Esophagus mucosa (tissue), 1 donor: ENCODE measurements around the gene GPAM. TPM values are rescaled to one million over a fixed set of nuclear protein-coding genes. Genes with fewer than 3 reads are reported as not detected.
"Not testable (repeated sequence)": the region's sequence is repeated elsewhere in the genome, so short reads cannot be mapped to it uniquely, and the experiment has no call there.

ENCODE experiments used
- ATAC-seq: fragments of 200-7000 bp; cut with Tn5 transposase; one replicate; pipeline ENCODE4 v1.9.1; 2020
- total RNA-seq: library from RNA; stranded (reverse); gene quantifications from one replicate; pipeline ENCODE4 v1.2.4, GENCODE V29; 2023
- donor health status: DM: yes; HTN: yes; CAD: no.

Gene GPAM
- total RNA-seq, 1 donor from 2014 or later, result 3.8 TPM

DNA sequence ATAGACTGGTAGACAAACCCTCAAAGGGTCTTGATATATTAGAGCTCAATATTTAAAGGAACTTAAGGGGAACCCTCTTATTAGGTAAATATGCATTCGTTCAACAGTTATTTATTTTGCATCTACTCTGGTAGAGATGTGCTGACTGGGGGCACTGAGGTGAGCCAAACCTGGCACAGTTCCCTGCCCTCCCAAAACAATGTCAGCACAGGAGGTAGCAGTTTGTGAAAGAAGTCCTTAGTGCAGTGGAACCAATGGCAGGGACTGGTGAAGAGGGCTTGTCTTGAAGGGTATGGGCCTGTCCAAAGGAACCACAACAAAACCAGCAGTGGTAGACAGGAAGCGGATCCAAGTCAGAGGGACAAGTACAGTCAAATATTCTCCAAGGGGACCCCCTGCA lies 32.6 kb upstream of the GPAM start:
- no peak for ATAC-seq

DNA sequence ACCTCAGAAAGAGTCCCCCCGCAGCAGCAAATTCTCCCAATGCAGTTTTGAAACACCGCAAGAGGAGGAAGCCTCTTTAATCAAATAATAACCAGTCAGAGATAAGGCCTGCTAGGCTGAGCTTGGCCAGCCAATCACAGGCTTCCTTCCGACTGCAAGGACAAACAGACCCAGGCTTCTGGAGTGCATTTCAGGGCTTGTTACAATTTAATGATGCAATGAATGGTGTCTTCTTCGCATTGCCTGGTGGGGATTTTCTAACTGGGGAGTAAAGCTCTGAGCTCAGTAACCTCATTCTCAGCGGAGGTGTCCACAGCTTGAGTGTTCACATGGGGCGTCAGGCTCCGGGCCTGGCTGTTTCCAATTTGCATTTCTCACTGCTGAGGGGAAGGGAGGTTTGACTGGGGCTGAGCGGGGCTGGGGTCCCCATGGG lies 31.8 kb upstream of the GPAM start:
- no peak for ATAC-seq

DNA sequence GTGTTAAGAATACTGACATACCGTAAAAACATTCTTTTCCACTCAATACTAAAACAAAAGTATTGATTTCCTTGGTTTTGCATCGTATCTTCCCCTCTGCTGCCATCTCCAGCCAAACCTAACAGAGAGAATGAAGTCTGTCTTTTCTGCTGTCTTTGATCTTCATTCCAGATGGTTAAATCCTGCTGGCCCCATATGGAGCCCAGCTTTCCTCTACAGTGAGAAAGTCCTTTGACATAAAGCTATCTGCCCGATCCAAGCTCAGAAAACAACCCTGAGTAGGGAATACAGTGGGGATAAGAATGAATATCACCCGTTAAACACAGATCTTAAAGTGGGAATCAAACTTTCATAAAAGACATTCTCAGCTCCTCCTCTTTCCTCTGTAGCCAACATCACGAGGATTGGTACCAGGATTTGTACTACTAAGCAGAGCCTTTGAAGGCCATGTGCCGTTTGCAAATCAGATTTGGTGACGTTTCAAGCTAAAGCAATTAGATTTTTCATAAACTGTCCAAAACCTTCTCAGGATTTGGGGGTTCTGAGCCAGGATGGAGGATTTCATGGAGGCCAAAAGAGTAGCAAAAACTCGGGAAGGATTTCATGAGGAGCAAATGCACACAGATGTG lies 30.8 kb upstream of the GPAM start:
- ATAC-seq, result no peak

DNA sequence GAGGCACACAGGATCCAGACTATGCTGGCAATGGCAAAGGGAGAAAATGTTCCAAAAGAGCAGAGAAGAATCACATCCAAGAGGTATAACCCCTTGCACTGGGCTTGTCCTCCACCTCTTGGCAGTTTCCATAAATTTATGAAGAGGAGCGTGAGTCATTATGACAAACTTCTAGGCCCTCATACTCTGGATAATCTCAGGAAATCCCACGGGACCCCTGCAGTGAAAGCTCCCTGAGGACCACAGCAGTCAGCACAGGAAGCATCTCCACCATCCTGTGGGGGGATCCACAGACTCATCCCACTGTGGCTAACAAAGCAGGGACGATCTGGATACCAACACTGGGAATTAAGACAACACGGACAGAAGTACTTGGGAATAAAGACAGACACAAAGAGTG lies 30.3 kb upstream of the GPAM start:
- no peak for ATAC-seq

DNA sequence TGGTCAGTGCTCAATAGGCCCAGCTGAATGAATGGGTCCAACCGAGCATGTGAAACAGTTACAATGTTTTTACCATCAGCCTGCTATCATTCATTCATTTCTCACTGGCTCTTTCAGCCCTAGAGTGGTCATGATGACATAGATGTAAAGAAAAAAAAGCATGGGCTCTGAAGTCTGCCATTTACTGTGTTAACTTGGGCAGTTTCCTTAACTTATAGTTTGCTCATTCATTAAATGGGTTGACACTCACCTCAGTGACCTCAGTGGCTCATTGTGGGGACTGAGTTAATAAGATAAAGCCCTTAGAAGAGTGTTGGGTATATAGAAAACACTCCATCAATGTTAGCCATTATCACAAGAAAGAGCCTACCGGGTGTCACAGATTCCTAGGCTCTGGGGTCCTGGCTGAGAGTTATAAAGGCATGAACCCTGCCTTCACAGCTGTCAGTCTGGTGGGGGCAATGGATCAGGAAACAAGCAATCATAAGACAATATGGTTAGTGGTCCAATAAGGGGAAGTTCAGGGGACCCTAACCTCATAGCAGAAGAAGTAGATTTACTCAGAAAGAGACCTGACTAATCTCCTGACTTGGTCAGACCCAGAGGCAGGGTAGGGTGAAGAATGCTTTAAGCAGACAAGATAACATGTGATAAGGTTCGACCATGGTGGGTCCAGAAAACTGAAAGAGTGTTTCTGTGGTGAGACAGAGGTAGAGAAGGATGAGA lies 29.7 kb upstream of the GPAM start:
- no peak for ATAC-seq

DNA sequence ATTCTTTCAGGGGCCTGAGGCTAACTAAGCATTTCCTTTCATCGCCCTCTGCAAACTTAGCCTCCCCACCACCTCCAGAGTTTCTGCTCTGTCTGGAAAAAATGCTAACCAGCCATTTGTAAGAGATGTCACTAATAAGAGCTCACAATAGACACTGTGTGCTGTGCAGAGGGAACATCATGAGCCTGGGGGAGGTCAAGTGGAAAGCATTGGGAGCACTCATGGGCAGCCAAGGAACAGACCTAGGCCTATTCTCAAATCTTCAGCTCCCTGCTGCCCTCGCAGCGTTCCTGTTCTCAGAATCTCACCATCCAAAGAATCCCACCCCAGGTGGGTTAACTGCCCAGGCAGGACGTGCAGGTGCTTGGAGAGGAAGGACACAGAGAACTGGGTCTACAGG lies 27.1 kb upstream of the GPAM start:
- no peak for ATAC-seq

DNA sequence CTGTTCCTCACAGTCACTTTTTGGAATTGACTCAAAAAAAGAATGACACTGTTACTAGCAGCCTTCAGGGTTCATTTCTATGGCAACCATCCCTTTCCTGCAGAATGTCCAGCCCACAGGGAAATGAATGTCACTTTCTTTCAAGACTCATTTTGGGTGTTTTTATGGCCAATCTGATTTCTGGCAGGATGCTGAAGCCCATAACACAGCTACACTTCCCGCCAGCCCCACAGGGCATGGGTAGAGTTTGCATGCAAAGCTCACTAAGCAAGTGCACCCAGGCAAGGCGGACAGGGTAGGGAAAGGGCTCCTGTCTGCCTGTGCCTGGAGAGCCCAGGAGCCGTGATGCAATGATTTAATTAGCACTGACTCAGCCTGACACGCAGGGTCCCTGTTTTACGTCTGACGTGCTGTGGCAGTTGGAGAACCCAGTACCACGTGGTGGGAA lies 26.1 kb upstream of the GPAM start:
- no peak for ATAC-seq

DNA sequence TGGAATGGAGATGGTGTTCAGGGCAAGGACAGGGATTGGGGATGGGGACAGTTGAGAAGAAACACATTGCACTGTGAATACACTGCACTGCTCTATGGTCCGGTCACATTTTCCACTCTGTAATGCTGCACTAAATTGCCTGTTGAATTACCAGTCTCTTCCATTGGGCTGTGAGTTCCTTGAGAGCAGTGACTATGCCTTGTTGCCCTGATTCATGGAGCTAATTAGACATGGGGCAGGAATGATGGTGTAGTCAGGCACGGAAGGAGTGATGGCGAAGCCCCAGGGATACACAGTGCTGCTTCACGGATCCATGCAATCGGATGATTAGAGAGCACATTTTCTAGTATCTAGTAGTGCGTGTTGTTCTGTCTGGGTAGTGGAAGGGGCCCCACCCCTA lies 25.4 kb upstream of the GPAM start:
- ATAC-seq, result no peak

DNA sequence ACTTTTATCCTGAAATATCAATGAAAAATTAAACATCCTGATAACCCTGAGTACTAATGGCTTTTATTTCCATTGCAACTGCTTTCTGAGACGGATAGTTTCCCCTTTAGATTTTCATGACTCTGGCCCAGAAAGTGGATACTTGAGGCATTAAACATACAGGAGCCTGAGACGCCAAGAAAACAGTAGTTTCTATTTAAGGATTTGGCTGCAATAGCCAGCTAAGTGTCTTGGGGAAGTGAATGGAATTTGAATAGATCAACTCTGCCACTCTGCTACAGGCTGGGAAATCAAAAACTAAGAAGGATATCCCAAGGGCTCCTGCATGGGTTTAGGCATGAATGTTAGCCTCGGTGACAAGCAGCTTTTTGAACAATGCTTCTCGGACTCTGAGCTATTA lies 24.7 kb upstream of the GPAM start:
- no peak for ATAC-seq

DNA sequence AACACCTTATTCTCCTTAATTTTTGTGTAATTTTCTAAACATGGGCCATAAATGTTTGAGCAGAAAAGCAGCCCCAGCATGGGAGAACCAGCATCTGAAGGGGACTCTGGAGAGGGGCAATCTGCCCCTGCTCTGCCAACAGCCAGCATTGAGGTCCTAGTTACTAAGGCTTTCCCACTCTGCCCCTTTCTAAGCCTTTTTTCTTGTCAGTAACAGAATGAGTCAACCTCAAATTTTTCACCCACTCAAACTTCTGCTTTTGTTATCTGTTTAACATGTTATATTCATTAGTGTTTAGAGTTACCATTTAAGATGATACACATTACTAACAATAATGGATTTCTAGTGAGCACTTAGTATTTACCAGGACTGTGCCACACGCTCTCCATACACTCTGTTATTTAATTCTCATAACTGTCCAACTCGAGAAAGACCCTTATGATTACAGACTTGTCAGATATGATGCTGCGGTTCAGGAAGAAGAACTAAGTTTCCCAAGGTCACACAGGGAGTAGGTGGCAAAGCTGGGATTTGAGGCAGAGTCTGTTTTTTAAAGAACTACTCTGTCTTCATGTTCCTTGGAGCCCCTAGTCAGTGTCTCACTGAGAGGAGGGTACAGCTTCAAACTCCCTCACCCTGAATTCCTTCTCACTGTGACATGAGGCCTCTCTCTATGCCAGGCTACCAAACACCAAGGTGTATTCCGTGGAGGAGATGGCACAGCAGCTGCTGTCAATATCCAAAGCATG lies 19.9 kb upstream of the GPAM start:
- no peak for ATAC-seq

DNA sequence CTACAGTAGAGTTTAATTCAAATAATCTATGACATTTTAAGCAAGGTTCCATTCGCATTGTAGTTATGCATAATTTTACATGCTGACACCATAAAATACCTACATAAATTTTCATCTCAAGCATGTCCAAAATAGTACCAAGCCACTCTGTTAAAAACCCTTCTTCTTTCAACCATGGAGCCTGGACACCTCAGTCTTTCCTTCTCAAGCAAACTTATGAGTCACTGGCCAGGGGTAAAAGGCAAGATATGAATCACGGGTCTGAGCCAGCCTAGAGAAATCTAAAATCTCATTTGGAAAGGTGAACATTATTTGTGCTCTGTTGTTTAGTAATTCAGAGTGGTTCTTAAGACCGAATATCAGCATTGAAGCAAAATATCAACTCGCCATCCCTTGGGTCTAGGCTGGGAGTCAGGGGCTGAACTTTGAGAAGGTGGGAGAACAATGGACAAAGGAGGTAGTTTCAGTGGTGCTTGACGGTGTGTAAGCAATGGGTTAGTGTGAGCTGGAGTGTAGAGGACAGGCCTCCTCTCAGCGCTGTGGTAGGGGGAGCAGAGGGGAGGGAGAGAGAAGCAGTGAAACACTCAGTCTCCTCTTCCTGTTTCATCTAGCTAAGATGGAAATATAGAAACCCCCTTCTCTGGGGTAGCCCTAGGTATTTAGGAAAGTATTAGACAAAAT lies 19.1 kb upstream of the GPAM start:
- ATAC-seq, result peak; percentile 39

DNA sequence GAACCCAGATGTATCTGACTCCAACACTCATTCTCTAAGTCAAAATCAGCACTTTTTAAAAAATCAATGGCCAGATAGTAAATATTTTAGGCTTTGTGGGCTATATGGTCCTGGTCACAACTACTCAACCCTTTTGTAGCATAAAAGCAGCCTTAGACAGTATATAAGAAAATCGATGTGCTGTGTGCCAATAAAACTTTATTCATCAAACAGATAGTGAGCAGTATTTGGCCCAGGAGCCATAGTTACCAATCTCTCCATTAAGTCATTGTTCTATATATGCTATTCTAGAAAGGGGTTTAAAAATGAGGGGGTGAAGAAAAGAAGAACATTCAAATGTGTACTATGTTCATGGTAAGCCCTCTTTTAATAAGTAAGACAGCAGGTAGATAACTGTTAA lies 18.5 kb upstream of the GPAM start:
- ATAC-seq, result no peak

DNA sequence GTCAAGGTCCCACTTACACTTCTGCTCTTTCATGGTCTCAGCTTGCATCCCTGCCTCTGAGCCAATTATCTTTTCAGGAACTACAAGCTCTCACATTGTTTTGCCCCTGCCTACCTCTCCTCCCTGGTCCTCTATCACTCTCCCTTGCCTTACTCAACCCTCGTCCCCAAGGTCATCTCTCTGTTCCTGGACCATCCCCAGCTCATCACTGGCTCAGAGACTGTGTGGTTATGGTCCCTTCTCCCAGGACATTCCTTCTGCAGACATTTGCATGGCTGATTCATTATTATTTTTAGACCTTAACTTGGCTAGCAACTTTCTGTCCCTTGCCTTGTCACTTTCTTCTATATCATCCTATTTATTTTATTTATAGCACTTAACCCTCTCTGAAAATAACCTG lies 17.8 kb upstream of the GPAM start:
- no peak for ATAC-seq

DNA sequence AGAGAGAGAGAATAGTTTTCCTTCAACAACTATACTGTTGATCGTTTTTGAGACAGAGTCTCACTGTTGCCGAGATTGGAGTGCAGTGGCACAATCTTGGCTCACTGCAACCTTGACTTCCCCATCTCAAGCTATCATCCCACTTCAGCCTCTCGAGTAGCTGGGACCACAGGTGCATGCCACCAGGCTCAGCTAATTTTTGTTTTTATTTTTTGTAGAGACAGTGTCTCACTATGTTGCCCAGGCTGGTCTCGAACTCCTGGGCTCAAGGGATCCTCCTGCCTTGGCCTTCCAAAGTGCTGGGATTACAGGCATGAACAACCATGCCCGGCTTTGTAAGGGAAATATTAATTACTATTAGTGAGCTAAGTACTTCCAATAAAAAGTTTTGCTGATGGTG lies 16.7 kb upstream of the GPAM start:
- ATAC-seq, result not testable (repeated sequence)

DNA sequence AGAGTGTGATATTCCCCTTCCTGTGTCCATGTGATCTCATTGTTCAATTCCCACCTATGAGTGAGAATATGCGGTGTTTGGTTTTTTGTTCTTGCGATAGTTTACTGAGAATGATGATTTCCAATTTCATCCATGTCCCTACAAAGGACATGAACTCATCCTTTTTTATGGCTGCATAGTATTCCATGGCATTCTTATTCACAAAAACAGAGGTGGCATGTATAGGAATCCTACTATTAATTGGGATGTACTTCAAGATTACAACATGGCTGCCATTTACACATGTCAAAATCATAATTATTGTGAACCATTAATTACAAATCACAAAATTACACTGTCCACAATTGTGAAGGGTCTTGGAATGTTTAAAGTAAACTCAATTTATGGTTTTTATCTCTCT lies 14.1 kb upstream of the GPAM start:
- ATAC-seq, result not testable (repeated sequence)

DNA sequence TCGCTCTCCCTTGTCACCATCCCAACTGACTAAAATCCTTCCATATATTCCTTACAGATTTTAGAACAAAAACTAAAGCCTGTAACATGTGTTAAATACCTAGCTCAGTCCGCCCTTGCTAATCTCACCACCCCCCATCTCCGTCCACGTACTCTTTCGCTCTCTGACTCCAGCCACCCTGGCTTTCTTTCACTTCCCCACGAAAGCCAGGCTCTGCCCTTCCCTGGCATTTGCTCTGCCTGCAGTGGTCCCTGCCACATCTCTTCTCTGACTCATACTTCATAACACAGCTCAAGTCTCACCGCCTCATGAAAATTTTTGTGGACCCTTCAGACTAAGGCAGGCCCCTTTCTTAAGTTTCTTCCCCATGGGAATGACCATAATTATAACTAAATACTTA lies 11.7 kb upstream of the GPAM start:
- no peak for ATAC-seq

DNA sequence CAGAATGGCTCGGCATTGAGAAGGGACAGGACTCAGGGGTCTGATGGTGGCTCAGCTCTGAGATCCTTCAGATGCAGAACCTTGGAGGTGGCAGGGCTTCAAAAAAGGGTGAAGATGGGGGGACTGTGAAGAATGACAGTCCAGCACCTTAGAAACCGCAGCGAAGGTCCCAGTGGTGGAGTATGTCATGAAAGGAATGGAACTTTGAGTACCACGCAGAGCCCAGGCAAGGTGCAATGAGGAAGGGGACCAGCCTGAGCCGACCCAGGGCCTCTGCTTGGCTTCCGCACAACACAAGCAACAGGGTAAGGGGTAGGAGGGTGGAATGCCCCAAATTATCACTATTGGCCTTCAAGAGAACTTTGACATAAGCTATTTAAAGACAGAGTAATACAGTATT lies 8.2 kb upstream of the GPAM start:
- ATAC-seq, result no peak

DNA sequence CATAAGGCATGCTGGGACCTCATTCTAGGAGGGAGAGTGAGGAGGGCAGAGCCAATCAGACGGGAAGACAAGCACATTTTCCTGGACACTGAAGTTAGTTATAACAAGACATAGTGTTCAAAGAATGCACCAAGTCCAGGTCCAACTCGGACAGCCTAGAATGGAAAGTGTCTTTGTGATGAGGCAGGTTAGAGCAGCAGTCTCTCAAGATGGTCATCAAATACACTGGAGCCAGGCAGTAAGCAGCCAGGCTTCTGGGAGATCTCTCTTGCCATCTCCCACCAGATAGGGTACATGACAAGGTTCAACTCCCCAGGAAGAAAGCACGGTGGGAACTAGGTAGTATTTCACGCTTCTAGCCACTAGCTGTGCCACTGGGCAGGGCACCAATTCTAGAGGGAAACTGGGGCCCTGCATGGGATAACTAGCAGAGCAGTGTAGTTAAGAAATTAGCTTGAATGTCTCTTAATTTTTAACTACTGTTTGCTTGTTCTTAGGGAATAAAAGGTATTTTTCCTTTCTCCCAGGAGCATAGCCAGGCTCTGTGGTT lies 7.6 kb upstream of the GPAM start:
- ATAC-seq, result no peak

DNA sequence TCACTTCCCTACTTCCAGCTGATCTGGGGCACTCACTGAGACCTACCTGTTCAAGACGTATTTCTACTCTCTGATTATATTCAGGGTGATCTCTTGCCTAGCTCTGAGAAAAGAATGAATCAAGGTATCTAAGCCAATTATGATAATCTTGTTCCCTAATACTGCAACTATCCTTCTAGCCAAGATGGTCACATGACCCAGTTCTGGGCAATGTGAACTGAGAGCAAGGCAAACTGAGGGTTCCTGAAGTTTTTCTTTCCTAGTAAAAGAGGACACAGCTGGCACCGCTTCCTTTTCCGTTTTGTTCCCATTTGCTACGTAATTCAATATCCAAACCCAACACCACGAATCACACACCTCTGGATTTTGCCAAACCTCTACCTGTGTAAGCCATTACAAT lies 5.9 kb upstream of the GPAM start:
- ATAC-seq, result no peak

DNA sequence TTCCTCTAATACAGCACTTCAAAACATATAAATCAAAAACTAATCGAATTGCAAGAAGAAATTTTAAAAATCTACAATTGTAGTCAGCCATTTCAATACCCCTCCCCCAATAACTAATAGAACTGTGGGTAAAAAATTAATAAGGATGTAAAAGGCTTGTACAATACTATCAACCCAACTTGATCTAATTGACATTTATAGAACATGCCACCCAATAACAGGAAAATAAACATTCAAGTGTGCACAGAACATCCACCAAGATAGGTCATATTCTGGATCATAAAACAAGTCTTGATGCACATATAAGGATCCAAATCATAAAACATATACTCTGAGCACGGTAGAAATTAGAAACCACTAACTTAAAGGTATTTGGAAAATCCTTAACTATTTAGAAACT lies 4.0 kb upstream of the GPAM start:
- no peak for ATAC-seq

DNA sequence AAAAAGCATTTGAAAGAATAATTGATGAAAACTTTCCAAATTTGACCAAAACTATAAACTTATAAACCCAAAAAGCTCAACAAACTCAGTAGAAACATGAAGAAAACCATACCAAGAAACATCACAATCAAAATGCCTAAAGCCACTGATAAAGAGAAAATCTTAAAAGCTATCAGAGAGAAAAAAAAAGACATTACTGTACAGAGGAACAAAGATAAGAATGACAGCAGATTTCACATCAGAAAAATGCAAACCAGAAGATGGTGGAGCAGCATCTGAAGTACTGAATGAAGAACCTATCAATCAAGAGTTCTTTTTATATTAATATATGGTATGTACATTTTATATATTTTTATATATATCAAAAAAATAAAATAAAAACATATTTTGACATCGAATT lies 2.4 kb upstream of the GPAM start:
- ATAC-seq, result no peak

DNA sequence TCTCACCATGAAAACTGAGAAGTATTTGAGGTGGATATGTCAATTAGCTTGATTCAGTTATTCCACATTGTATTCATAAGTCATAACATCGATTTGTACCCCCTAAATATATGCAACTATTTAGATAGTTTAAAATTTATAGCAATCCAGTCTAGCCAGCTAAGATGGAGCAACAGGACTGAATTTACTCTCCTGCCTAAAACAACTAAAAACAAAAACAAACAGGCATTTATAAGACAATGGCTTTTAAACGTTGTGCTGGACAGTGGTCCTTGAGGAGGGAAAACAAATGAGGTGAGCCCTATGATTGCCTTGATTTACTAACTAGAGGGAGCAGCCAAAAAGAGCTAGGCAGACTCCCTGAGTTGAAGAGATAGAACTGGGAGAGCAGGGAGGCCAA lies 814 bp upstream of the GPAM start:
- ATAC-seq, result no peak

DNA sequence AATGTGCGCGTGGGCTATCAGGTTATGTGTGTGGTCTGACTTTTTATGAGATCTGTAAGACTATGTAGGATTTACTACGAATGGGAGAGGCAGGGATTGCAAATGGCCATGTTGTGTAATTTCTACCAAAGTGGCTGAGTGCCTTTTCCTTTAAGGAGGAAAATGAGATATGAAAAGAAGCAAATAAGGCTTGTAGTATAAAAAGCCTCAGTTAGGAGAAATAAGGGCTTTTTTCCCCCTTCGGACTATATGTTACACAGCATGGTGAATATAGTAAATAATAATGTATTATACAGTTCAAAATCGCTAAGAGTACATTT lies 447 bp upstream of the GPAM start:
- ATAC-seq, result no peak
